ENCODE results near the gene SIRPB2. TPM values are rescaled to one million over a fixed set of nuclear protein-coding genes. Genes with fewer than 3 reads are reported as not detected.

SIRPB2 gene
- total RNA-seq, 4 donors from 2014 or later = 3.9 to 28.5 (median 10.5) TPM

DNA sequence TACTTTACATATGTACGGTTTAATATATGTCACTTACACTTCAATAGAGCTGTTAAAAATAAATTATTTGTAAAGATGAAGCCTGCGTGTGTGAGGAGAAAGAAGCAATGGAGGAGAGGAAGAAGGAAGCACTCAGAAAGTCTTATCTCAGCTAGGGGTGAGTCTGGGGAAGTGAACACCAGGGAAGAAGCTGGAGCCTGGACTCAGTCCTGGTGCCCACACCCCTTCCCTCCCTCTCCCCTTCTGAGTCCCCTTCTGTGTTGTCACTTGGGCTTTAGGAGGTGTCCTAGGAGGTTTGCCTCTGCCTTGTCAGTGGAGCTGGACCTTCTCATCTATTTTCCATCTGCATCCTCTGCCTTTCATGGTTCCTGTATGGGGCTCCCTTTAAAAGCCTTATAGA is 1.9 kb downstream of the SIRPB2 start:
- DNase-seq (ENCODE audit: low spot score in 2 of 2) = no peak
- no peaks in the 10 kb centered on the region for H3K4me1 ChIP-seq
- H3K27me3 ChIP-seq = no peaks in the 10 kb centered on the region
- peak overlapping the region in 3 of 4 donors; percentile 11 to 69 (median 68) for H3K27ac ChIP-seq
- H3K9me3 ChIP-seq = no peaks in the 10 kb centered on the region
- peak overlapping the region in 1 of 4 donors; percentile 44 for H3K4me3 ChIP-seq
- 73 to 78% methylated on average over 2 of the region's 2 CpGs for WGBS, 2 donors
- no peak for TF ChIP-seq POLR2A (IDR thresholded peaks at IDR 0.05)
- no peak for TF ChIP-seq EP300 (IDR thresholded peaks at IDR 0.05)
- no peak for TF ChIP-seq CTCF (IDR thresholded peaks at IDR 0.05)
- H3K36me3 ChIP-seq = no peaks in the 10 kb centered on the region

DNA sequence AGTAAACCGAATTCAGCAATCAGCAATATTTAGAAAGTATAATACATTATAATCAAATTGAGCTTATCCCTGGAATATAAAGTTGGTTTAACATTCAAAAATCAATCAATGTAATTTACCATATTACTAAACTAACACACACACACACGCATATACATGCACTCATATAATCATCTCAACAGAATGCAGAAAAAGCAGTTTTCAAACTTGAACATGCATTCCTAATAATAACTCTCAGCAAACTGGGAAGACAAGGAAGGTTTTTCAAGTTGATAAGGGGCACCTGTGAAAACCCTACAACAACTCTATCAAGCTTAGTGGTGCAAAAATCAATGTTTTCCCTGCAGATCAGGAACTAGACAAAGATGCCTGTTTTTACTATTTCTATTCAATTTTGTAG is 4.7 kb downstream of the SIRPB2 start:
- Histone ChIP-seq H3K27me3 (no peaks in the 10 kb centered on the region), H3K36me3 (no peaks in the 10 kb centered on the region), H3K4me3 (no peak overlapping the region), H3K27ac (no peak overlapping the region), H3K9me3 (no peaks in the 10 kb centered on the region), H3K4me1 (no peaks in the 10 kb centered on the region)
- WGBS, 2 donors = 82 to 84% methylated on average over 2 of the region's 2 CpGs
- no peak for DNase-seq (ENCODE audit: low spot score in 2 of 2)
- no peak for TF ChIP-seq CTCF (IDR thresholded peaks at IDR 0.05)
- TF ChIP-seq POLR2A (IDR thresholded peaks at IDR 0.05) = no peak
- no peak for TF ChIP-seq EP300 (IDR thresholded peaks at IDR 0.05)

DNA sequence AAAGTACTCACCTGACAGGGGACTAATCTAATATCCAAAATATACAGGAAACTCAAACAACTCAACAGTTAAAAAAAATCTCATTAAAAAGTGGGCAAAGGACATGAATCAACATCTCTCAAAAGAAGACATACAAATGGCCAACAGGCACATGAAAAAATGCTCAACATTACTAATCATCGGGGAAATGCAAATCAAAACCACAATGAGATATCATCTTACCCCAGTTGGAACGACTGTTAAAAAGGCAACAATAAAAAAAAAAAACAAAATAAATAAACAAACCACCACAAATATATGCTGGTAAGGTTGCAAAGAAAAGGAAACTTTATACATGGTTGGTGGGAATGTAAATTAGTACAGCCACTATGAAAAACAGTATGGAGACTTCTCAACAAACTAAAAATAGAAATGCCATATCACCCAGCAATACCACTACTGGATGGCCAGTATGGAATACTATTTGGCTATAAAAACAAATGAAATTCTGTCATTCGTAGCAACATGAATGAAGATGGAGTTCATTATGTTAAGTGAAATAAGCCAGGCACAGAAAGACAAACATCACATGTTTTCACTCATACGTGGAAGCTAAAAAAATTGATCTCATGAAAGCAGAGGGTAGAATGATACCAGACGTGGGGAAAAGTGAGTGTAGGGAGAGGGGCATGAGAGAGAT is 6.6 kb downstream of the SIRPB2 start:
- Histone ChIP-seq H3K4me3 (no peak overlapping the region), H3K27ac (no peak overlapping the region), H3K9me3 (no peaks in the 10 kb centered on the region), H3K4me1 (no peaks in the 10 kb centered on the region), H3K36me3 (no peaks in the 10 kb centered on the region), H3K27me3 (no peaks in the 10 kb centered on the region)
- no peak for DNase-seq (ENCODE audit: low spot score in 2 of 2)
- no peak for TF ChIP-seq POLR2A (IDR thresholded peaks at IDR 0.05)
- TF ChIP-seq EP300 (IDR thresholded peaks at IDR 0.05) = no peak
- TF ChIP-seq CTCF (IDR thresholded peaks at IDR 0.05) = no peak
- WGBS, 2 donors = 45 to 46% methylated on average over 5 of the region's 5 CpGs

DNA sequence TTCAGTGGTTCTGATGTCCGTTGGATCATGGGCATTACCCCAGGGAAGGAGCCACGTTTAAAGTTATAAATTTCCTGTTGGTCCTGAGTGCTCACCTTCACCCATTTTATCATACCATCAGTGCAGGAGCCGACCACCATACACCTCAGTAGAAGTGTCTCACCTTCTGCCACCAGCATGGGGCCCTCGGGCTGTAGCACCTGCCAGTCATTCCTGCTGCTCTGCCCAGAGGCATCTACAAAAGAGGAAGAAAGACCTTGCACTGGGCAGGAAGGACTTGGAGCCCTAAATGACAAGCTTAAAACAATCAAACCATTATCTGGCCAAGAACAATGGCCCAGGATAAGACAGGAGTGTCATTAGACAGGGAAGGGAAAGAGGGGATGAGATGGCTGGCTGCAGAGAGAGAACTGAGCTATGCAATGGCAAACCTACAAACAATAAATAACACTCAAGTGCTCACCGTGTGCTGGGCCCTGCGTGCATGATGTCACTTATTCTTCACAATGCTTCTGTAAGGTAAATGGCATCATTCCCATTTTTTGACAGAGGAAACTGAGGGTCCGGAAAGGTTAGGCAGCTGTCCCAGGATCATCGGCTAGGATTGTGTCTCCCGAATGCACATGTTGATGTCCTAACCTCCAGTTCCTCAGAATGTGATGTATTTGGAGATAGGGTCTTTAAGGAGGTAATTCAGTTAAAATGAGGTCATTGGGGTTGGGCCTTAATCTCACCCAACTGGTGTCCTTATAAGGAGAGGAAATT is 11.2 kb downstream of the SIRPB2 start:
- DNase-seq (ENCODE audit: low spot score in 2 of 2) = no peak
- WGBS, 2 donors = 71 to 78% methylated on average over 9 of the region's 9 CpGs

DNA sequence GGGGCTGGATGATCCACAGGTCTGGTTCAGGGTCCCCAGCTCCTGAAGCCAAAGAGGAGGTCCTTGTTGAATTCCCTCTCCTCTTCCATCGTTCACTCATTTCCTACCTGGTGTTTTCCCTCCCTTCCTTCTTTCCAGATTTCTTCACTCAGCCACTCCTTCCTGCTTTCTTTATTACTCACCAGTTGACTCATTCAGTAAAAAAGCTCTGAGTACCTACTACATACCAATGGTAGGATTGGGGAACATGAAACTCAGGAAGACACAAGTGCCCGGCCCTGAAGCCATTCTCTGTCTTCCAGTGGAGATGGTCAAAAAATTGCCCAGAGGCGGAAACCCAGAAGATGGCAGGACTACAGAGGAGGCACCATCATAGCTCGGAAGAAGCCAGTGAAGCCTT is 12.7 kb downstream of the SIRPB2 start:
- 84 to 89% methylated on average over 4 of the region's 4 CpGs for WGBS, 2 donors
- no peak for TF ChIP-seq CTCF (IDR thresholded peaks at IDR 0.05)
- no peak for DNase-seq (ENCODE audit: low spot score in 2 of 2)

More for the DNA sequence above, 11.2 kb downstream of the SIRPB2 start:
- Histone ChIP-seq H3K4me3 (no peak overlapping the region), H3K4me1 (no peaks in the 10 kb centered on the region), H3K27me3 (no peaks in the 10 kb centered on the region), H3K9me3 (no peaks in the 10 kb centered on the region), H3K27ac (no peak overlapping the region), H3K36me3 (no peaks in the 10 kb centered on the region)
- no peak for TF ChIP-seq EP300 (IDR thresholded peaks at IDR 0.05)

More for the DNA sequence above, 12.7 kb downstream of the SIRPB2 start:
- Histone ChIP-seq H3K27ac (no peak overlapping the region), H3K27me3 (no peaks in the 10 kb centered on the region), H3K4me1 (no peaks in the 10 kb centered on the region), H3K4me3 (no peak overlapping the region), H3K36me3 (no peaks in the 10 kb centered on the region), H3K9me3 (no peaks in the 10 kb centered on the region)

All from tibial nerve (tissue), 4 donors.